Measurements from ENCODE around the gene C1QL3.
A peak's percentile ranks its signal among the peaks of the same experiment; 100 is the strongest.

The C1QL3 gene

GRCh38 chr10:16559236-16559773, 37.6 kb upstream of the C1QL3 start:
- no peaks in the 10 kb centered on the region for H3K4me1 ChIP-seq (ENCODE audit: insufficient read depth, poor library complexity, severe bottlenecking)
- no peaks in the 10 kb centered on the region for H3K9me3 ChIP-seq (ENCODE audit: severe bottlenecking)
- no peaks in the 10 kb centered on the region for H3K36me3 ChIP-seq (ENCODE audit: low read depth)
- H3K4me3 ChIP-seq (ENCODE audit: severe bottlenecking) = no peak overlapping the region
- no peaks in the 10 kb centered on the region for H3K27me3 ChIP-seq (ENCODE audit: insufficient read depth, poor library complexity, severe bottlenecking)
- H3K27ac ChIP-seq (ENCODE audit: poor library complexity, severe bottlenecking) = no peak overlapping the region
- DNase-seq (ENCODE audit: low spot score) = no peak
- TF ChIP-seq CTCF (IDR thresholded peaks at IDR 0.05; ENCODE audit: poor library complexity, severe bottlenecking) = no peak
- ATAC-seq (ENCODE audit: low read depth) = no peak

- TF ChIP-seq CTCF (IDR thresholded peaks at IDR 0.05; ENCODE audit: poor library complexity, severe bottlenecking) = no peak
- no peak overlapping the region for H3K4me3 ChIP-seq (ENCODE audit: severe bottlenecking)
Measured at GRCh38 chr10:16547973-16548372, 26.3 kb upstream of the C1QL3 start.

GRCh38 chr10:16545116-16545736, 23.5 kb upstream of the C1QL3 start:
- Histone ChIP-seq H3K36me3 (ENCODE audit: low read depth) (no peaks in the 10 kb centered on the region), H3K4me1 (ENCODE audit: insufficient read depth, poor library complexity, severe bottlenecking) (no peaks in the 10 kb centered on the region), H3K27ac (ENCODE audit: poor library complexity, severe bottlenecking) (no peak overlapping the region), H3K27me3 (ENCODE audit: insufficient read depth, poor library complexity, severe bottlenecking) (no peaks in the 10 kb centered on the region), H3K4me3 (ENCODE audit: severe bottlenecking) (no peak overlapping the region), H3K9me3 (ENCODE audit: severe bottlenecking) (no peaks in the 10 kb centered on the region)
- DNase-seq (ENCODE audit: low spot score) (no peak), ATAC-seq (ENCODE audit: low read depth) (peak; percentile 41; the same call in 1 of the 3 replicates)
- peak; percentile 71 for TF ChIP-seq CTCF (IDR thresholded peaks at IDR 0.05; ENCODE audit: poor library complexity, severe bottlenecking)

More at GRCh38 chr10:16547973-16548372, 26.3 kb upstream of the C1QL3 start:
- Histone ChIP-seq H3K27me3 (ENCODE audit: insufficient read depth, poor library complexity, severe bottlenecking) (no peaks in the 10 kb centered on the region), H3K9me3 (ENCODE audit: severe bottlenecking) (no peaks in the 10 kb centered on the region), H3K36me3 (ENCODE audit: low read depth) (no peaks in the 10 kb centered on the region), H3K4me1 (ENCODE audit: insufficient read depth, poor library complexity, severe bottlenecking) (no peaks in the 10 kb centered on the region), H3K27ac (ENCODE audit: poor library complexity, severe bottlenecking) (no peak overlapping the region)
- DNase-seq (ENCODE audit: low spot score) (no peak), ATAC-seq (ENCODE audit: low read depth) (no peak)

GRCh38 chr10:16544591-16544990, 22.9 kb upstream of the C1QL3 start:
- Histone ChIP-seq H3K27ac (ENCODE audit: poor library complexity, severe bottlenecking) (no peak overlapping the region), H3K27me3 (ENCODE audit: insufficient read depth, poor library complexity, severe bottlenecking) (no peaks in the 10 kb centered on the region)
- TF ChIP-seq CTCF (IDR thresholded peaks at IDR 0.05; ENCODE audit: poor library complexity, severe bottlenecking) = no peak

GRCh38 chr10:16544099-16544498, 22.4 kb upstream of the C1QL3 start:
- ATAC-seq (ENCODE audit: low read depth) = no peak
- Histone ChIP-seq H3K36me3 (ENCODE audit: low read depth) (no peaks in the 10 kb centered on the region), H3K4me1 (ENCODE audit: insufficient read depth, poor library complexity, severe bottlenecking) (no peaks in the 10 kb centered on the region), H3K27me3 (ENCODE audit: insufficient read depth, poor library complexity, severe bottlenecking) (no peaks in the 10 kb centered on the region), H3K9me3 (ENCODE audit: severe bottlenecking) (no peaks in the 10 kb centered on the region), H3K4me3 (ENCODE audit: severe bottlenecking) (no peak overlapping the region), H3K27ac (ENCODE audit: poor library complexity, severe bottlenecking) (no peak overlapping the region)
- no peak for TF ChIP-seq CTCF (IDR thresholded peaks at IDR 0.05; ENCODE audit: poor library complexity, severe bottlenecking)
- no peak for DNase-seq (ENCODE audit: low spot score)

More at GRCh38 chr10:16544591-16544990, 22.9 kb upstream of the C1QL3 start:
- ATAC-seq (ENCODE audit: low read depth) (no peak), DNase-seq (ENCODE audit: low spot score) (no peak)
- H3K36me3 ChIP-seq (ENCODE audit: low read depth) = no peaks in the 10 kb centered on the region
- no peak overlapping the region for H3K4me3 ChIP-seq (ENCODE audit: severe bottlenecking)
- no peaks in the 10 kb centered on the region for H3K4me1 ChIP-seq (ENCODE audit: insufficient read depth, poor library complexity, severe bottlenecking)
- H3K9me3 ChIP-seq (ENCODE audit: severe bottlenecking) = no peaks in the 10 kb centered on the region

Data from RWPE2 (cell line).